HG03571 (cell line): ENCODE measurements around the gene RYR3.

Experiments
- ATAC-seq: cut with Tn5 transposase; IDR thresholded peaks from one replicate; pipeline ENCODE4 v1.9.1; 2021; ENCODE audit not compliant: unreplicated experiment

The RYR3 gene

DNA sequence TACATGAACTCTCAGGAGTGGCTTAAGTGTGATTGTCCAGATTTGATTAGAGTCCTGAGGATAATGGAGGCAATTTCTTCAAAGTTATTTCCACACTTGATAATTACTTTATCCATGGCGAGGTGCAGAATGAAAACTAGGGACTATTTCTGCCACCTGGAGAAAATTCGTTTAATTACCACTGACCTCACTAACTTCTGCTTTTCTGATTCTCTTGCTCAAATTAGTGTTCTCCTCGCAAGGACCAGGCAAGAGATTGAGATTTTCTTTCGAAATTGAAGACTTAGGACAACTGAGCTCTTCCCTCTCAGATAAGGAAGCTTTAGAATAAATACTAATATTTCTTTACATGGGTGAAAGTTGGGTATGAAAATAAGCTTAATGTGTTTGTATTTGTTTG lies 135.2 kb downstream of the RYR3 start:
- ATAC-seq: no peak

DNA sequence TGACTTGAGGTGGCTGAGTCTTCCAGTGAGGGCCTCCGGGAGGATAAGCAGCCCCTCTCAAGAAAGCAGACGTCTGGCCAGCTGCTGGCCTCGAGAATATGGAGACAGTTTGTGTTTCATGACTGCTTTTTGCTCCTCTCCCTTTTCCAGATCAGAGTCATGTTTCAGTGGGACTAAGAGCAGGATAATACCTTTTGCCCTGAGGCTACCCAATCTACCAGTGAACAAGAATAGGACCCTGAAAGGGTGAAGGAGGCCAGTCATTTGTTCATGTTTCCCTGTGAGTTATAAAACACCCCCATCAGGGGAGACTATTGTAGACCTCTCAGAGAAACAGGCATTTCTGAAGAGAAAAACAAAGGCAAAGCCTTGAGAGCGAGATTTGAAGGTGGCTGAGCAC lies 137.4 kb downstream of the RYR3 start:
- ATAC-seq: no peak

DNA sequence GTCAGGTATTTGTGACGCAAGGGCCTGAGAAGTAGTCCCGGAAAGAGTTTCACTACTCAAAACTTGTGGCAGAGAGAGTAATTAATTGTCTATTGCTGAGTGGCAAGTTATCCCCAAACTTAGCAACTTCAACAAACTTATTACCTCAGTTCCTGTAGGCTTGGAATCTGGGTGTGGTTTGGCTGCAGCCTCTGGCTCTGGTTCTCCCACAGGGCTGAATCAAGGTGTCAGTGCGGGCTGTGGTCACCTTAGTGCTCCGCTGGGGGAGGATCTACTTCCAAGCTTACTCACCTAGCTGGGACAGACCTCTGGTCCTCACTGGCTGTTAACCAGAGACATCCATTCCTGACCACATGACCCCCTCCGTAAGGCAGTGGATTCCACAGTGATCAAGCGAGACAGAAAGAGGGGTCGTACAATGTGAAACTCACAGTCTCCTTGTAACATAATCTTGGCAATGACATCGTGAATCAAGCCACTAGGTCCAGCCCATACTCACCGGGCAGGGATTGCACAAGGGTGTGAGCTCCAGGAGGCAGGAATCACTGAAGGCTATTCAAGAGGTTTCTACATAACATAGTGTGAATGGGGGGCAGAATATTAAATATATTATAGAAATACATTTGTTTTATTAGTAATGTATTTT lies 138.3 kb downstream of the RYR3 start:
- ATAC-seq: no peak

DNA sequence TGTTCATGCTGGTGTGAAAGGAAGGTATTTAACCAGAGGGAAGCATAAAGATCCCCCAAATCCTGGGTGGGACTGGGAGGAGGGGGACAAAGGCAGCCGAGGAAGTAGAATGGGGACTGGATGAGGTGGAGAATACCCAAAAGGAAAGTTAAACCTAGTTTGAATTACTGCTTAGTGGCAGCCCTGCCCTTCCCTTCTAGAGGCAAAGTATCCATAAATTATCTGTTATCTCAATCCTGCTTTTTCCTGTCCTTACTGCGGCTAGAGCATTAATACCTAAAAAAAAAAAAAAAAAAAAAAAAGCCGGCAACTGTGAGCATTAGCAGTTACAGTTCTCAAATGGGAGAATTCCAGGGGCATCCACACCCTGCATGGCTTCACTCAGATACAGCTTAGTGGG lies 139.0 kb downstream of the RYR3 start:
- ATAC-seq: no peak

DNA sequence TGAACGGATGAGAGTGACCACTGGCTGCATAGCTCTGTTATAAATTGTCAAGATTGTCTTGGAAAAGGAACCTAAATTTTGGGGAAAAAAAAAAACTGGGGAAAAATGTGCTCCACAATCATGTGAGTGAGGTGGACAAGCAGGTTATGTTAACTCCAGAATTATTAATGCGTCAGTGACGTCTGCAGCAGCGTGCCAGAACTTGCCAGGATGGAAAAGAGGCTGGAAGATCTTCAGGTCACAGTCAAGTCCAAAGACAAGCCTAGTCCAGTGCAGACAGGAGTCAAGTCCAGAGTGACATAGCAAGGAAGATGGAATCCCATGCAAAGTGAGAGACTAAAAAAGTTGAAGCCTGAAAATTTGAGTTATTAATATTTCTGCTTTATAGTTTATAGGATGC lies 140.6 kb downstream of the RYR3 start:
- ATAC-seq: no peak

DNA sequence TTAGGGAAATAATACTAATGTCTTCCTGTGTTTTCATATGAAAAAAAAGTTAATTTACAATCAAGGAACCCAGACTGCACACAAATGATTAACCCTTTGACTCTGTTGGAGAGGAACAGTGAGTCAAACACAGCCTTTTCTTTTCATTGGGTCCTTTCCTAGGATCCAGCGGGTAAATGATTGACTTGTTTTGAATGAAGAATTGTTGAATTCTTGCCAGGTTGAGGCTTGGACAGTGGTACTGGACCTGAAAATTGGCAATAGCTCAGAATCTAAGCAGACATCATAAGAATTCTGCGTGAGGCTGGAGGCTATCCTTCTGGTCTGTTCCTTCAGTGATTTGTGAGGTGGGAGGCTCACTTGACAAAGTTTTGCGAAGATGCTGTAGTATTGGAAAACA lies 143.0 kb downstream of the RYR3 start:
- no peak for ATAC-seq

DNA sequence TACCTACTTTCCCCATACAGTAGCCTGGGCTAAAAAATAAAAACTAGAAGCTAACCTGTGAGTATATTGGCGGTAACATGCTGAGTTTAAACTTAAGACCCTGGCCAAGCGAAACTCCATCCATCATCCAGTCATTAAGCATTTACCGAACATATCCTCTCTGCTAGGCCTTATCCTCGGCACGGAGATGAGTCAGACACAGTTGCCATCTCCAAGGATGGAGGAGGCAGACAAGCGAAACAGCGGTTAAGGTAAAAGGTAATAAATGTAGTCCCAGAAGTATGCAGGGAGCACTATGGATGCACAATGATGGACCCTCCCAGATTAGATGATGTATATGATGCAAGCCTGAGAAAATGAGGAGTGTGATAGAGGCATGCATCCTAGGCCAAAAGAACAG lies 143.6 kb downstream of the RYR3 start:
- ATAC-seq: no peak

DNA sequence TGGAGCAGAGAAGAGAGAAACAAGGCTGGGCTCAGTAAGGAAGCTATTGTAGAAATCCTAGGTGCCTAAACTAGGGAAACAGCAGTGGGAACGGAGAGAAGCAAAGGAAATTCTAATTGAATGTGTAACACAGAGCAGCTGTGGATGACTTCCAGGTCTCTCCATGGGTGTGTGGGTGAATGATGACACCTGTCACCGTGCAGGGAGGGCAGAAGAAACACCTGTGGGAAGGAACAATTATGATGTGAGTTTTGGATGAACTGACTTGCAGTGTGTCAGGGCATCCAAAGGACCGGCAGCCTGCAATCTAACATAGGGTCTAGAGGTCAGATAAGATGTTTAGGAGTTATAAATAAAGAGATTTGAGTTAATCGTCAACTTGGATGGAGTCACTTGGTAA lies 144.2 kb downstream of the RYR3 start:
- no peak for ATAC-seq

DNA sequence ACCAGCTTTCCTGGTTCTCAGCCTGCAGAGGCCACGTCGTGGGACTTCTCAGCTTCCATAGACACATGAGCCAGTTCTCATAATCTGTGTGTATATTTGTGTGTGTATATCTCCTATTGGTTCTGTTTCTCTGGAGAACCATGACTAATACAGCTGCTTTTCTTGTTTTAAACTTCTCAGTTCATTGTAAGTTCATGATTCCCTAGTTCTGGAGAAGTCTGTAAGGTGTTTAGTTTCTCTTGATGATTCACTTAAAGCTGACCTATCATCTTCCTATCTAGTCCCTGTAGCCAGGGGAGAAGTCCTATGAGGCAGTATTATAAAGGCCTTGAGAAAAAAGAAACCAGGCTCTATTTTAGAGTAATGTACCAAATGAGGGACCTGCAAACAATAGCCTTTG lies 147.7 kb downstream of the RYR3 start:
- ATAC-seq: no peak

DNA sequence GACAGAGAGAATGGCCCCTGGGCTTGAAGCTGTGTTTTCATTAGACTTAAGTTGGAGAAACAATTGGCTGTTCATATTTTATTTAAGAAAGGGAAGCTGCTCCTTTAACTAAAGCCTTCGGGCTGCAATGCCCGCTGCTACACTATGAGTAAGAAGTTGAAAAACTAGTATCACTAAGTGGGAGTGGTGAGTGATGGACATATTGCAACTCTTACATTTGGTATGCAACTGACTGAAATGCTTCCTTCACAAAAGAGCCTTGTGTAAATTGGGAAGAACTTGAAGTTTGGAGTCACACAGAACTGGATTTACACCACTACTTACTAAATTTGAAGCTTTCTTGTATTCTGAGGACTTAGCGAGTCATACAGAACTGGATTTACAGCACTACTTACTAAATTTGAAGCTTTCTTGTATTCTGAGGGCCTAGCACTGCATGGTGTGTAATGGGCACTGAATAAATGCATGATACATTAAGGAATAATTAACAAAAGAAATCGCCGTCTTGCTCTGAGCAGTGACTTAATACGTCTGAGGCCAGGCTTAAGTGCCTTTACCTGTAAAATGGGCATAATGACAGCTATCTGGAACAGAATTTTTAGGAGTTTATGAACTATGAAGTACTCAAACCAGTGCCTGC lies 149.5 kb downstream of the RYR3 start:
- ATAC-seq: no peak

DNA sequence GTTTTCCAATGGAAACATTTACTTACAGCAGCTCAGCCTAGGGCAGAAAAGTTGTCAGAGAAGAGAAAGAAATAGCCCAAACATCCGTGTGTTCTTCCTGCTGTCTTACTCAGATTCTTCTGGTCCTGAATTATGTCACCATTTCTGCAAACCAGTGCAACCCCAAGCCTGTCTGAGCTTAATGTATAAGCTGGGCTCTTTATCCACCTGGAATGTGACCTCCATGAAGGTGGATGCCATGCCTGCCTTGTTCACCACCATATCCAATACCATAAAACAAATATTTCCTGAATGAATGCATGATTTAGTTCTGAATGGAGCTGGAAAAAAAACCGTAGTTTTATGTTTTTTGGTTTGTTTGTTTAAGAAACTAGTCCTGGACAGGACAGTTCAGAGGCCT lies 150.9 kb downstream of the RYR3 start:
- no peak for ATAC-seq

DNA sequence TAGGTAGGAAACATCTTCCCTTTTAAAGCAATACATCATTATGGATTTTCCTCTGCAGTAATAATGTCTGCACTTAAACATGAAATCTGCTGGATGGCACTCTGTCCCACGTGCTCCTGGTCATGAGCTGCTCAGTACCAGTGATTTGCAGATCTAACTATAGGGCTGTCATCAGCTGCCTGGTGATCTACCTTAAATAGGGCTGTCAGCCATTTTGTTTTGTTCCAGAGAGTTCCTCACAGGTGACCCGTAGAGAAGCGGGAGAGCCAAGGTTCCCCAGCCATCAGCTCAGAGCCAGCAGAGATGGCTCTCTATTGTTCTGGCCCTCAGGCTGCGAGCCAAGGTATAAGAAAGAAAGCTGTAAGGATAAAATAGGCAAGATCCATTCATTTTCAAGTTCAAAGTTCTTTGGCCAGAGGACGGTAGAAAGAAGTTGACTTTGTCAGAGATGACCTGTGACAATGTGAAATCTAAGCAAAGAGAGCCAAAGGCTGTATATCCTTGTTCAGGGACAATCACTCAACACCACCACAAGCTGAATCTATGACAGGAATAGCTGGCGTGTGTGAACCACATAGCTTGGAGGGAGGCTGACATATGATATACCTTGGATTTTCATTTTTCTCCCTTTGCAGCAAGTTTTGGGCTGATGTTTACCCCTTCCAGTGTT lies 156.5 kb downstream of the RYR3 start:
- ATAC-seq: no peak

DNA sequence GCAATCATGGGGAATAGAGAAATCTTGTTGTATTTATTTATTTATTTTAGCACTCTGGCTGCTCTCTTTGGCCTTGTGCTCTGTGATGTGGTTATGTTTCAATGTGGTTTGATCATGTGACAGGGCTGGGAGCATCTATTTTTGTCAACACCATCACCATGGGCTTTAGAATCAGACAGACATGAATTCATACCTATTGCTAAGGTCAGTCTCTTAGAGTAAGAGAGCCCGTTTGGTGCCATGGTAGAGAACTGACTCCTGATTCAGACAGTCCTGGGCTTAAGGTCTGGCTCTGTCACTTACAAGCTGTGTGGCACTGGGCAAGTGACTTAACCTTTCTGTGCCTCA lies 157.0 kb downstream of the RYR3 start:
- no peak for ATAC-seq

DNA sequence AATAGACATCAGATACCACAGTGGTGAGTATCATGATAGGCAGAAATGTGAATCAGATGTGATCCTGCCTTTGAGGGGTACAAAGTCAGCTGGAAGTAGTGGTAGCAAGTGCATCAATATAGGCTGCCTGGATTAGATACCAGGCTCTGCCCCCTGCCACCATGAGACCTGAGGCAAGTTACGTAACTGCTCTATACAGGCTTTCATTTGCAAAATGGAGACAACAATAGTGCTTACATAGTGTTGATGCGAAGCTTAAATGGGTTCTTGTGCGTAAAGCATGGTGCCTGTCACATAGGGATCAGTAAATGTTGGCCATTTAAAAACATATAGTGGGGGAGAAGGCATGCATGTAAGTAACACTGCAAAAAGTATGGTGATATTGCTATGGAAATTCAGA lies 158.0 kb downstream of the RYR3 start:
- no peak for ATAC-seq

DNA sequence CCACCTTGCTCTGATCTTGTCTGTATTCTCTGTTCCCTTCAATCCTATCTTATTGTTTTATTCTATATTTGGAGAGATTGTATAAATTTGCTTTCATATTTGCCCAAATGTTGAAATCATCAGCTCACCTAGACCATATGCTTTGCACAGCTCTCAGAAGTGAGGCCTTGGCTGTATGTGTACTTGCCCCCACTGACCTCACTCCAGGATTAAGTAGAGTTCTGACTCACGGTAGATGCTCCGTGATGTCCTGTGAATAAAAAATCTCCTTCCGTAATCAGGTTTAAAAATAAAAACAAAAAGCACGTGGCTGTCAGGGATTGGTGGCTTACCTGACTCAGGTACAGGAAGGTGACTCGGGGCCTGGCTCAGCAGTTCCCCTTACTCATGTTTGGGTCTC lies 162.2 kb downstream of the RYR3 start:
- ATAC-seq: no peak

DNA sequence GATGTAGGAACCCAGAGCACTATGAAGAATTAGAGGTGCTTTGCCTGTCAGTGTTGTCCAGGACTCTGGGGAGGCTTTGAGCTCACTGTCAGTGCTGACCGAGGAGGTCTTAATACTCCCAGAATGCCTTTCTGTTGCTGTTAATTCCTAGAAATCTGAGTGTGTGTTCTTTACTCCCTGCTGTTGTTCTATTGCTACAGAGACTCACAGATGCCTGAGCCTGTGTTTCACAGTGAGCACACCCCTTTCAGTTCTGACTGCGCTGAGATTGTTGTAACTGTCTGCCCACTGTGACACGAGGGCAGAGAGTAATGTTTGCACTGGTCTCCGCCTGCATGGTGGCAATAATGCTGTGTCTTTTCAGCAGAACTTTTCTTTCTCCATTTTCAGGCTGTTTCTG lies 162.9 kb downstream of the RYR3 start:
- ATAC-seq: no peak

DNA sequence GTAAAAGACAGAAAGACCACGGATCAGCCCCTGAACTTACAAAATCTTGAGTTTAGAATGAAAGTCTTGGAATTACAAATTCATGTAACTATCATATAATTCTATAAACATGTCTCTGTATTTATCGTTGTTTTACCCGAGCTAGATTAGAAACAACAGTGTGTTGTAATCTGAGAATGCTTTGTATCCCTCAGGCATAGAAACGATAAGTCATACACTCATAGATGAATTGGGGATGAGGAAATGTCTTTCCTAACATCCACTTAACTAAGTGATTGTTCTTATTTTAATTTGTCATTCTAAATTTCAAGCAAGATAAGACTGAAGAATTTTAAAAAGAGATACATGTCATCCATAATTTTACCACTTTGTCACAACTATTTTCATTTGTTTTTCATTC lies 165.3 kb downstream of the RYR3 start:
- ATAC-seq: no peak

DNA sequence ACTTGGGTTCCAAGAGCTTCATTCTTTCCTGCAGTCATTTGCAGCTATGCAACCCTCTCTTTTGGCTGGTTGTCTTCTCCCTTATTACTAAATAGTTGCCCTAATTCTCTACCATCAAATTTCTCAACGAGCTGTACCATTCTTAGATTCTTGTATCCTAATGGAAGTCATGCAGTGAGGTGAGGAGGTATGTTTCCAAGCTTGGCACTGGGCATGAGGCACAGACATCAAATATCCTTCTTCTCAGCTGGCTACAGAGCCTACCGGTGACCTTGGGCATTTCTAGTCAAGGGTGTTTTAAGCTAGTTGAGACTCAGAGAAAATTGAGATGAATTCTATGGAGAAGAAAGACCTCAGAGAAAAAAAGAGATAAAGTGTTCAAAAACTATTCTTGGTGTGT lies 166.1 kb downstream of the RYR3 start:
- no peak for ATAC-seq

DNA sequence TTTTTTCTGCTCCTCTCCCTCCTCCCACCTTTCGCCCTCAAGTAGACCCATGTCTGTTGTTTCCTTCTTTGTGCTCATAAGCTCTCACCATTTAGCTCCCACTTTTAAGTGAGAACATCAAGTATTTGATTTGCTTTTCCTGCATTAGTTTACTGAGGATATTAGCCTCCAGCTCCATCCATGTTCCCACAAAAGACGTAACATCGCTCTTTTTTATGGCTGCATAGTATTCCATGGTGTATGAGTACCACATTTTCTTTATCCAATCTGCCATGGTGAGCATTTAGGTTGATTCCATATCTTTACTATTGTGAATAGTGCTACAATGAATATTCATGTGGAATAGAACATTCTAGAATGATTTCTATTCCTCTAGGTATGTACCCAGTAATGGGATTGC lies 178.6 kb downstream of the RYR3 start:
- no peak for ATAC-seq

DNA sequence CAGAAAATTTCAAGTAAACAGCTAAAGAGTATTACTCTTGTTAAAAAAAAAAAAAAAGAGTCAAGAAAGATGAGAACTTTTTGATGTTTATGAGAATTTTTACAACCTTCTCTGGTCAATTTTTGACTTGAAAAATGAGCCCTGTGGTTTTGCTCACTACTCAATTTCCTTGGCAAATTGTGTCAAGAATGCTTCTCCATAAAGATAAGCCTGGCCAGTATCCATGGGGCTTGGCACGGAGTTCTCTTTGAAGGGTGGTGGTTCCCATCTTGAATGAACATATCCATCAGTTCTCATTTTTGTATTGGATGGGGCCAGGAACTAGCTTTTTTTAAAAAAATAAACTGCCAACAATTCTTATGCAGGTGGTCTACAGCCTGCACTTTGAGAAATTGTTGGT lies 179.9 kb downstream of the RYR3 start:
- no peak for ATAC-seq

DNA sequence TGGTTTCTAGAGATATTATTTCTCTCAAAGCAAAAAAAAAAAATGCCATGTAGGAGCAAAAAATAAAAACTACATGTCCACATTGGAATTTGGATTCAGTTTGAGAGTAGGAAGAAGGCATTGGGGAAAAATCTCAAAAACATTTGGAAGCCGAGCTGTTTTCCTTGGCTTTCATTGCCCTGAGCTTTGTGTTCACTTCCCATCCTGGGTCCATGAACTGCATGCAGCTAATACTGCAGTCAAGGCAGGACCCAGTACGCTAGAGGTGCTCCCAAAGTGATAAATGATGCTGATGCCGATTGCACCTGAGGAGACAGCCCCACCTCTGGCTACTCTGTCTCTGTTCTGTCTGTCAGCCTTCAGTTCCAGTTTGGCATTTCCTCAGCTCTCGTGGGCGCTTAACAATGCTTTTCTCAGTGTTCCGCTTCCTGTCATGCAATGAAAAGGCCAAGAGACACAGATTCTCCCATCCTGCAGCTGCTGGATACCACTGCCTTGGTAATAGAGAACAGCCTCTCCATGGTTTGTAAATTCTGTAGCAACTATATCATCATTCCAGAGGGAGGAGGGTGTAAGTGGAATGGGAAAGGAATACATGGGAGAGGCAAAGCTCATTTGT lies 181.8 kb downstream of the RYR3 start:
- ATAC-seq: no peak

DNA sequence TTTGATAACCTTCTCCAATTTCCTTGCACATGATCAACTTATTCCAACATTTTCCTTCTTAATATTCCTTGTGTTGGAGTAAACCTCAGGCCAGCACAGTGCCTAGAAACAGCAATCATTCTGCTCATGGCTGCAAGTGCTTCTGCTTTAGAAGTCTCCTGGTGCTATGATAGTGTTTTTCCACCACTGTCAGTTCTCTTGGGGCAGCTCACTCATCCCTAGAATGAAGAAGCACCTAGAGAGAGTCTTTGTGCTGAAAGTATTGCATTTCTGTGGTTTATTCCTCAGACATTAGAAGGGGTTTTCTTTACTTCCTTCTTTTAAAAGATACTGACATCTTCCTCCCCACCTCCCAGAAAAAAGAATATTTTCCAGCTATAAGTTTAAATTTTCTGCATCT lies 183.5 kb downstream of the RYR3 start:
- no peak for ATAC-seq
